CD4-positive, alpha-beta T cell (primary cell): ENCODE measurements around the gene PADI4. TPM values are rescaled to one million over a fixed set of nuclear protein-coding genes. Genes with fewer than 3 reads are reported as not detected.
A peak's percentile ranks its signal among the peaks of the same experiment; 100 is the strongest.

ENCODE experiments used
- ATAC-seq: fragments of 200-7000 bp; cut with Tn5 transposase; one replicate; pipeline ENCODE4 v1.10.0; 2022; ENCODE audit warnings: mild to moderate bottlenecking; ENCODE audit not compliant: poor library complexity
- CTCF ChIA-PET: fragments of 350-600 bp; sonication (Branson Sonifier 250); formaldehyde crosslinking; loops from one replicate; lab custom pipeline; 2021; ENCODE audit warnings: antibody characterized with exemption, inconsistent platforms; lab: Charles Lee
- POLR2A ChIA-PET: fragments of 350-600 bp; sonication (Branson Sonifier 250); formaldehyde crosslinking; loops from one replicate; lab custom pipeline; 2021; ENCODE audit warnings: antibody characterized with exemption, inconsistent platforms; lab: Charles Lee
- DNase-seq, 14 experiments: peaks; one replicate each; pipeline ENCODE4 v3.0.0-alpha.2; 2013 to 2020; ENCODE audit warnings: mixed read lengths in 2 of 14
- H3K27ac ChIP-seq, 2 donors: one replicate each; pipeline versions ENCODE4 v1.5.1 to v1.7.0; 2013; ENCODE audit warnings: low read length in 2 of 2, low read depth in 1 of 2, mild to moderate bottlenecking in 1 of 2
- H3K27me3 ChIP-seq, 2 experiments: 1 replicate in 1 of 2; 2 replicates in 1 of 2; pipeline versions ENCODE4 v1.6.1 to v1.7.0; 2013; ENCODE audit warnings: low read length in 2 of 2, control low read depth in 1 of 2, mild to moderate bottlenecking in 1 of 2, moderate library complexity in 1 of 2; ENCODE audit not compliant: insufficient read depth in 2 of 2, control insufficient read depth in 1 of 2
- H3K36me3 ChIP-seq: one replicate; pipeline ENCODE4 v1.6.1; 2013; ENCODE audit warnings: low read length, control low read depth; ENCODE audit not compliant: insufficient read depth
- H3K4me1 ChIP-seq: one replicate; pipeline ENCODE4 v1.6.1; 2013; ENCODE audit warnings: low read length, control low read depth; ENCODE audit not compliant: insufficient read depth
- H3K4me3 ChIP-seq: one replicate; pipeline ENCODE4 v1.5.1; 2013; ENCODE audit warnings: mild to moderate bottlenecking, low read length, moderate library complexity
- H3K9me3 ChIP-seq, 2 experiments: 1 replicate in 1 of 2; 2 replicates in 1 of 2; pipeline versions ENCODE4 v1.6.1 to v1.7.0; 2013; ENCODE audit warnings: low read length in 2 of 2, mild to moderate bottlenecking in 2 of 2, control low read depth in 1 of 2, moderate library complexity in 1 of 2; ENCODE audit not compliant: control insufficient read depth in 1 of 2, insufficient read depth in 1 of 2
- H3K27ac Mint-ChIP-seq: one replicate; pipeline ENCODE4 v1.8.0; 2020; ENCODE audit warnings: mixed read lengths
- H3K27me3 Mint-ChIP-seq: one replicate; pipeline ENCODE4 v1.8.0; 2021; ENCODE audit warnings: mixed read lengths
- H3K36me3 Mint-ChIP-seq: one replicate; pipeline ENCODE4 v1.8.0; 2021; ENCODE audit warnings: low read depth, mixed read lengths
- H3K4me1 Mint-ChIP-seq: one replicate; pipeline ENCODE4 v1.8.0; 2021; ENCODE audit warnings: low read depth, mixed read lengths
- H3K4me3 Mint-ChIP-seq: one replicate; pipeline ENCODE4 v1.8.0; 2020; ENCODE audit warnings: mild to moderate bottlenecking, mixed read lengths
- H3K9me3 Mint-ChIP-seq: one replicate; pipeline ENCODE4 v1.8.0; 2020; ENCODE audit warnings: mixed read lengths
- intact Hi-C, 2 experiments: fragments of 100-400 bp; cut with DNase I in 1 of 2; cut with micrococcal nuclease in 1 of 2; formaldehyde crosslinking; loops; one replicate each; pipeline versions ENCODE4 v1.15.1 to v1.9.0; 2023 to 2025; cut with DNase I, micrococcal nuclease
- total RNA-seq, 174 experiments: library from RNA in 2 of 174; stranded (reverse) in 2 of 174; gene quantifications; one replicate each; pipeline ENCODE4 v1.2.3 and lab custom pipeline; 2021 to 2026
- TF ChIP-seq, protein P1 (sequence below): fragments of 200-600 bp; IDR thresholded peaks from one replicate; pipeline ENCODE4 v1.8.0; 2022; ENCODE audit warnings: antibody characterized with exemption, mild to moderate bottlenecking

PADI4 gene
- total RNA-seq, 2 experiments from 2014 or later = 0.41 to 0.75 TPM

DNA sequence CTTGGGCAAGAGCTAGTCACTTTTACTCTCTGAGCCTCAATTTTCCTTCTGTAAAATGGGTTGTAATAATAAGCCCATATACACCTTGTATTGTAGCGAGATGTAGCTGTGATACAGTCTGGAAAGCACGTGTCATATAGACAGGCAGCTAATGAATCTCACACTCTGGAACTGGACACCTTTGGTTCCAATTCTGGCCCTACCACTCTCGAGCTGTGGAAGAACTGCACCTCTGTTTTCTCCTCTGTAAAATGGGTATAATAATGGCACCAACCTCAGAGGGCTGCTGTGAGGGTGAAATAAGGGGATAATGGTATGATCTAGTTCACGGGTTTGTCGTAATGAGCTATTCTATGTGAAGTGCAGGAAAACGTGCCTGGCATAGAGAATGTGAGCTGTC, 668 bp upstream of the PADI4 start:
- peaks cover 2 to 19% of the 10 kb centered on the region in 2 experiments for H3K27me3 ChIP-seq
- no peak for ATAC-seq
- H3K4me3 Mint-ChIP-seq = no peak overlapping the region
- no peaks in the 10 kb centered on the region for H3K36me3 ChIP-seq
- peaks cover 3% of the 10 kb centered on the region for H3K4me1 ChIP-seq
- no peak for DNase-seq
- H3K9me3 Mint-ChIP-seq = peaks cover 1% of the 10 kb centered on the region
- no peak overlapping the region for H3K4me3 ChIP-seq
- intact Hi-C loops = no loop called here
- H3K27ac Mint-ChIP-seq = no peak overlapping the region
- ChIA-PET CTCF (no interaction called here), POLR2A (no interaction called here)
- H3K27me3 Mint-ChIP-seq = peaks cover 29% of the 10 kb centered on the region
- peaks cover 2 to 4% of the 10 kb centered on the region in 2 experiments for H3K9me3 ChIP-seq
- TF ChIP-seq, protein P1, sequence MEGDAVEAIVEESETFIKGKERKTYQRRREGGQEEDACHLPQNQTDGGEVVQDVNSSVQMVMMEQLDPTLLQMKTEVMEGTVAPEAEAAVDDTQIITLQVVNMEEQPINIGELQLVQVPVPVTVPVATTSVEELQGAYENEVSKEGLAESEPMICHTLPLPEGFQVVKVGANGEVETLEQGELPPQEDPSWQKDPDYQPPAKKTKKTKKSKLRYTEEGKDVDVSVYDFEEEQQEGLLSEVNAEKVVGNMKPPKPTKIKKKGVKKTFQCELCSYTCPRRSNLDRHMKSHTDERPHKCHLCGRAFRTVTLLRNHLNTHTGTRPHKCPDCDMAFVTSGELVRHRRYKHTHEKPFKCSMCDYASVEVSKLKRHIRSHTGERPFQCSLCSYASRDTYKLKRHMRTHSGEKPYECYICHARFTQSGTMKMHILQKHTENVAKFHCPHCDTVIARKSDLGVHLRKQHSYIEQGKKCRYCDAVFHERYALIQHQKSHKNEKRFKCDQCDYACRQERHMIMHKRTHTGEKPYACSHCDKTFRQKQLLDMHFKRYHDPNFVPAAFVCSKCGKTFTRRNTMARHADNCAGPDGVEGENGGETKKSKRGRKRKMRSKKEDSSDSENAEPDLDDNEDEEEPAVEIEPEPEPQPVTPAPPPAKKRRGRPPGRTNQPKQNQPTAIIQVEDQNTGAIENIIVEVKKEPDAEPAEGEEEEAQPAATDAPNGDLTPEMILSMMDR = no peak
- peaks cover 2% of the 10 kb centered on the region for H3K4me1 Mint-ChIP-seq
- no peaks in the 10 kb centered on the region for H3K36me3 Mint-ChIP-seq
- no peak overlapping the region for H3K27ac ChIP-seq

DNA sequence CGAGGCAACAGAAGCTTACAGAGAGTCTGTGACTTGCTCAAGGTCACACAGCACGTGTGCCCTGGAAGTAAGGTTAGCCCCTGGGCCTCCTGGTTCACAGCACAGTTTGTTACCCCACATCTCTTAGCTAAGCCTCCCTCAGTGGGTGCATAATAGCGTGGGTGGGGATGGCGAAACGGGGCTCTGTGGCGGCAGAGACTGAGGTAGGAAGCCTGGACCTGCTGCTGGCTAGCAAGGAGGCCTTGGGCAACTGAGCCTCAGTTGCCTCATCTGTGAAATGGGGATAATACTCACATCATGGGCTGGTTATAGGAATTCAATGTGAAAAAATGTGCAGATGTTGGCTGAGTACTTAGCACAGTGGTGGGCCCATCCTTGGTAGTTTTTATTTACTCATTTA, 596 bp downstream of the PADI4 start:
- TF ChIP-seq, protein P1 = no peak
- Mint-ChIP-seq H3K4me1 (peaks cover 6% of the 10 kb centered on the region), H3K9me3 (no peaks in the 10 kb centered on the region), H3K27me3 (peaks cover 33% of the 10 kb centered on the region), H3K4me3 (no peak overlapping the region), H3K36me3 (no peaks in the 10 kb centered on the region), H3K27ac (no peak overlapping the region)
- POLR2A ChIA-PET = no interaction called here
- intact Hi-C loops = no loop called here
- H3K4me1 ChIP-seq = peaks cover 3% of the 10 kb centered on the region
- no peak overlapping the region for H3K4me3 ChIP-seq
- peaks cover 2 to 19% of the 10 kb centered on the region in 2 experiments for H3K27me3 ChIP-seq
- H3K36me3 ChIP-seq = no peaks in the 10 kb centered on the region
- H3K27ac ChIP-seq = no peak overlapping the region
- CTCF ChIA-PET = no interaction called here
- no peak for ATAC-seq
- peak in 2 of 14 experiments; percentile 35 to 56 for DNase-seq
- peaks cover 0 to 4% of the 10 kb centered on the region in 2 experiments for H3K9me3 ChIP-seq

DNA sequence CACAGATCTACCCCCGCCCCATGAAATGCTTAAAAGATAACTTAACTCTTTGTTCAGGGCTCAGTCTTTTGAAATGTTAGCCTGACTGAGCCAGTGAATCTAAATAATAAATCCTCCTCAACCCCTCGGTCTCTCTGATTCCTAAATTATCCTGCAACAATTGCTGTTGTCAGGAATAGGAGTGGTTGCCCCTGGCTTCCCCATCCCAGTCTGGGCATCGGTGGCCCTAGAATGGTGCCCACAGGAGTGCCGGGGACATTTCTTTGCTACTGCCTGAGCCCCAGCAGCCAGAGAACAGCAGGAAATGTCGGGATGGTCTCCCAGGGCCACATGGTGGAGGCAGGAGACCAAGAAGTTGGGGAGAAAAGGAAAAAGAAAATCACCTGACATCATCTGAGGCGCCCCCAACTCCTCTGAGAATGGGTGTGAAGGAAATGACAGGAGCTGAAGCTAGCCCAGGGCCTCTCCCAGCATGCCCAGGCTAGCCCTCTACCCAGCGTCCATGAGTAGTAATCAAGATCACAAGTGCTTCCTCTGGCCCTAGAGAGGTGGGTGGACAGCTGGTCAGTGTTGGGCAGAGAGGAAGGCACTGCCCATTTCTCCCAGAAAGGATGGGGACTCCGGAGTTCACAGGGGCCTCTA, 1.6 kb downstream of the PADI4 start:
- Histone ChIP-seq H3K9me3 (peaks cover 0 to 4% of the 10 kb centered on the region in 2 experiments), H3K36me3 (no peaks in the 10 kb centered on the region), H3K27me3 (peaks cover 2 to 19% of the 10 kb centered on the region in 2 experiments), H3K4me3 (no peak overlapping the region), H3K27ac (no peak overlapping the region), H3K4me1 (peaks cover 3% of the 10 kb centered on the region)
- TF ChIP-seq, protein P1 = no peak
- Mint-ChIP-seq H3K36me3 (no peaks in the 10 kb centered on the region), H3K27ac (no peak overlapping the region), H3K4me3 (no peak overlapping the region), H3K9me3 (no peaks in the 10 kb centered on the region), H3K27me3 (peaks cover 33% of the 10 kb centered on the region), H3K4me1 (peaks cover 6% of the 10 kb centered on the region)
- ChIA-PET POLR2A (no interaction called here), CTCF (no interaction called here)
- ATAC-seq (no peak), DNase-seq (no peak)
- intact Hi-C loops = no loop called here
